Measurements from ENCODE around the gene OBSCN. TPM values are rescaled to one million over a fixed set of nuclear protein-coding genes. Genes with fewer than 3 reads are reported as not detected.

OBSCN gene
- total and polyA plus RNA-seq, 2 of the 13 experiments (the other 11 are each of a cell fraction or from before 2014, with no cell fraction given): 0.20 TPM

DNA sequence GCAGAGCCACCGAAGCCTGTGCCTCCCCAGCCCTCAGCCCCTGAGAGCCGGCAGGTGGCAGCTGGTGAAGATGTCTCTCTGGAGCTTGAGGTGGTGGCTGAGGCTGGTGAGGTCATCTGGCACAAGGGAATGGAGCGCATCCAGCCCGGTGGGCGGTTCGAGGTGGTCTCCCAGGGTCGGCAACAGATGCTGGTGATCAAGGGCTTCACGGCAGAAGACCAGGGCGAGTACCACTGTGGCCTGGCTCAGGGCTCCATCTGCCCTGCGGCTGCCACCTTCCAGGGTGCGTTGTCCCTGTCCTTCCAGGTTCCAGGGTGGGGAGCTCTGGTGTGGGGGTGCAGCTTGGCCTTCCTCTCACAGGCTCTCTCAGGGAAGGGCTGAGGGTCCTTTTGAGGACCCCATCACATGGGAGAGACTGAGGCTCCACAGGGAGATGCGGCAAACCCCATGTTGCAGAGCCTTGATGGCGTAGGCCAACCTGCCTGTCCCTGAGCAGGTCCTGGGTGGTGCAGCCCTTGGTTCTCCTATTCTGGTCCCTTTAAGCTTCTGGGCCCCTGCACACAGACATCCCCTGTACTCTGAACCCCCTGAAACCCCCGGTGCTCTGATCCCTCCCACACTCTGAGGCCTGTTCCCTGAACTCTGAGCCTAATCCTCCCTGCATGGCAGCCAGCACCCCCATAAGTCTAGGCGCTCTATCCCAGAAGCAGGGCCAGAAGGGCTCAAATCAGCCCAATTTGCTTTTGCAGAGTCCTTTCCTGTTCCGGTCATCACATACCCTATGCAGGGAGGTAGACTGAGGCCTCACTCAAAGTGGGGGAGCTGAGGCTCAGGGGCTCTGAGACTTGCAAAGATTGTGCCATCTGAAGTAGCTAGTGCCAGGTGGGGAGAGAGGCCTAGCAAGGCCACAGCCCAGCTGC, 110.3 kb downstream of the OBSCN start:
- ATAC-seq: no peak
- Histone ChIP-seq H4K20me1 (ENCODE audit: insufficient read depth, low read length) (no peaks in the 10 kb centered on the region), H3K79me2 (ENCODE audit: insufficient read depth, low read length) (no peaks in the 10 kb centered on the region), H3K4me1 (ENCODE audit: insufficient read depth, low read length) (no peaks in the 10 kb centered on the region), H3K36me3 (replicated peaks in 1 of 2; ENCODE audit: control insufficient read depth in 1 of 2, insufficient read depth in 2 of 2, low read length in 2 of 2) (no peaks in the 10 kb centered on the region), H2AFZ (ENCODE audit: low read length) (no peak overlapping the region), H3K4me2 (ENCODE audit: low read depth, low read length) (no peak overlapping the region), H3K9me3 (ENCODE audit: low read length) (peaks cover 4% of the 10 kb centered on the region), H3K27ac (ENCODE audit: extremely low read length, insufficient read depth, low read length) (no peak overlapping the region), H3K9ac (ENCODE audit: insufficient read depth, low read depth, low read length) (no peak overlapping the region), H3K4me3 (replicated peaks in 1 of 3; ENCODE audit: insufficient read depth in 1 of 3, low read depth in 2 of 3, low read length in 3 of 3) (no peak overlapping the region), H3K27me3 (ENCODE audit: control insufficient read depth in 1 of 2, insufficient read depth in 2 of 2, low read length in 2 of 2) (no peaks in the 10 kb centered on the region; a peak in 1 of 5 replicates)
- intact Hi-C loops (cut with micrococcal nuclease; ENCODE audit: unreplicated experiment): no loop called here
- in situ Hi-C loops (cut with HindIII; ENCODE audit: extremely low pct_ligation_motif_present, low pct_unique_long_range_greater_than_20kb): no loop called here
- BruUV-seq (replicated peaks): no TSS peak
- ChIA-PET CTCF (ENCODE audit: low intra/inter-chr PET ratio, low total read pairs) (no interaction called here), POLR2A (no interaction called here)
- DNase-seq (ENCODE audit: low spot score): no peak
- no peak for FAIRE-seq
- WGBS (ENCODE audit: low lambda C conversion rate): 45% methylated on average over 3 of the region's 16 CpGs
- TF ChIP-seq ADNP (CRISPR knock-in tag; IDR thresholded peaks at IDR 0.05) (no peak), ZNF383 (CRISPR knock-in tag; IDR thresholded peaks at IDR 0.05; ENCODE audit: borderline replicate concordance) (no peak), FIP1L1 (IDR thresholded peaks at IDR 0.05; ENCODE audit: borderline replicate concordance, insufficient read depth, low read depth, low read length) (no peak), FOXA1 (IDR thresholded peaks at IDR 0.05) (no peak), FOXA1 (CRISPR knock-in tag; IDR thresholded peaks at IDR 0.05) (no peak), KMT2B (CRISPR knock-in tag; IDR thresholded peaks at IDR 0.05) (no peak), THAP11 (CRISPR knock-in tag; IDR thresholded peaks at IDR 0.05) (no peak), NCOA1 (CRISPR knock-in tag; IDR thresholded peaks at IDR 0.05) (no peak), ZNF503 (CRISPR knock-in tag; IDR thresholded peaks at IDR 0.05) (no peak), TCF7 (IDR thresholded peaks at IDR 0.05; ENCODE audit: low read depth) (no peak), KLF12 (CRISPR knock-in tag; IDR thresholded peaks at IDR 0.05; ENCODE audit: borderline replicate concordance) (no peak), NKX3-1 (CRISPR knock-in tag; IDR thresholded peaks at IDR 0.05) (no peak), ZNF615 (CRISPR knock-in tag; IDR thresholded peaks at IDR 0.05; ENCODE audit: borderline replicate concordance) (no peak), HMGA1 (CRISPR knock-in tag; conservative IDR thresholded peaks at IDR 0.05) (no peak), ZNF232 (CRISPR knock-in tag; IDR thresholded peaks at IDR 0.05; ENCODE audit: borderline replicate concordance) (no peak), GTF2F1 (IDR thresholded peaks at IDR 0.05; ENCODE audit: low read length) (no peak)
- TF ChIP-seq, protein P1, sequence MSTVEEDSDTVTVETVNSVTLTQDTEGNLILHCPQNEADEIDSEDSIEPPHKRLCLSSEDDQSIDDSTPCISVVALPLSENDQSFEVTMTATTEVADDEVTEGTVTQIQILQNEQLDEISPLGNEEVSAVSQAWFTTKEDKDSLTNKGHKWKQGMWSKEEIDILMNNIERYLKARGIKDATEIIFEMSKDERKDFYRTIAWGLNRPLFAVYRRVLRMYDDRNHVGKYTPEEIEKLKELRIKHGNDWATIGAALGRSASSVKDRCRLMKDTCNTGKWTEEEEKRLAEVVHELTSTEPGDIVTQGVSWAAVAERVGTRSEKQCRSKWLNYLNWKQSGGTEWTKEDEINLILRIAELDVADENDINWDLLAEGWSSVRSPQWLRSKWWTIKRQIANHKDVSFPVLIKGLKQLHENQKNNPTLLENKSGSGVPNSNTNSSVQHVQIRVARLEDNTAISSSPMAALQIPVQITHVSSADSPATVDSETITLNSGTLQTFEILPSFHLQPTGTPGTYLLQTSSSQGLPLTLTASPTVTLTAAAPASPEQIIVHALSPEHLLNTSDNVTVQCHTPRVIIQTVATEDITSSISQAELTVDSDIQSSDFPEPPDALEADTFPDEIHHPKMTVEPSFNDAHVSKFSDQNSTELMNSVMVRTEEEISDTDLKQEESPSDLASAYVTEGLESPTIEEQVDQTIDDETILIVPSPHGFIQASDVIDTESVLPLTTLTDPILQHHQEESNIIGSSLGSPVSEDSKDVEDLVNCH (CRISPR knock-in tag; IDR thresholded peaks at IDR 0.05): no peak
- TF ChIP-seq, protein P2, sequence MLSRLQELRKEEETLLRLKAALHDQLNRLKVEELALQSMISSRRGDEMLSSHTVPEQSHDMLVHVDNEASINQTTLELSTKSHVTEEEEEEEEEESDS (CRISPR knock-in tag; IDR thresholded peaks at IDR 0.05; ENCODE audit: borderline replicate concordance): no peak
- TF ChIP-seq, protein P3, sequence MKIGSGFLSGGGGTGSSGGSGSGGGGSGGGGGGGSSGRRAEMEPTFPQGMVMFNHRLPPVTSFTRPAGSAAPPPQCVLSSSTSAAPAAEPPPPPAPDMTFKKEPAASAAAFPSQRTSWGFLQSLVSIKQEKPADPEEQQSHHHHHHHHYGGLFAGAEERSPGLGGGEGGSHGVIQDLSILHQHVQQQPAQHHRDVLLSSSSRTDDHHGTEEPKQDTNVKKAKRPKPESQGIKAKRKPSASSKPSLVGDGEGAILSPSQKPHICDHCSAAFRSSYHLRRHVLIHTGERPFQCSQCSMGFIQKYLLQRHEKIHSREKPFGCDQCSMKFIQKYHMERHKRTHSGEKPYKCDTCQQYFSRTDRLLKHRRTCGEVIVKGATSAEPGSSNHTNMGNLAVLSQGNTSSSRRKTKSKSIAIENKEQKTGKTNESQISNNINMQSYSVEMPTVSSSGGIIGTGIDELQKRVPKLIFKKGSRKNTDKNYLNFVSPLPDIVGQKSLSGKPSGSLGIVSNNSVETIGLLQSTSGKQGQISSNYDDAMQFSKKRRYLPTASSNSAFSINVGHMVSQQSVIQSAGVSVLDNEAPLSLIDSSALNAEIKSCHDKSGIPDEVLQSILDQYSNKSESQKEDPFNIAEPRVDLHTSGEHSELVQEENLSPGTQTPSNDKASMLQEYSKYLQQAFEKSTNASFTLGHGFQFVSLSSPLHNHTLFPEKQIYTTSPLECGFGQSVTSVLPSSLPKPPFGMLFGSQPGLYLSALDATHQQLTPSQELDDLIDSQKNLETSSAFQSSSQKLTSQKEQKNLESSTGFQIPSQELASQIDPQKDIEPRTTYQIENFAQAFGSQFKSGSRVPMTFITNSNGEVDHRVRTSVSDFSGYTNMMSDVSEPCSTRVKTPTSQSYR (CRISPR knock-in tag; IDR thresholded peaks at IDR 0.05; ENCODE audit: borderline replicate concordance): no peak
